Pons (tissue), 1 donor: ENCODE data around the gene RUFY3.
A peak's percentile ranks its signal among the peaks of the same experiment; 100 is the strongest.
"Not testable (repeated sequence)": the region's sequence is repeated elsewhere in the genome, so short reads cannot be mapped to it uniquely, and the experiment has no call there.

ENCODE experiments used
- DNase-seq: peaks from one replicate; pipeline ENCODE4 v3.0.0-alpha.2; 2016; ENCODE audit warnings: low spot score

Gene RUFY3

GRCh38 chr4:70787496-70787895 is 65.7 kb downstream of the RUFY3 start:
- DNase-seq: no peak

DNA sequence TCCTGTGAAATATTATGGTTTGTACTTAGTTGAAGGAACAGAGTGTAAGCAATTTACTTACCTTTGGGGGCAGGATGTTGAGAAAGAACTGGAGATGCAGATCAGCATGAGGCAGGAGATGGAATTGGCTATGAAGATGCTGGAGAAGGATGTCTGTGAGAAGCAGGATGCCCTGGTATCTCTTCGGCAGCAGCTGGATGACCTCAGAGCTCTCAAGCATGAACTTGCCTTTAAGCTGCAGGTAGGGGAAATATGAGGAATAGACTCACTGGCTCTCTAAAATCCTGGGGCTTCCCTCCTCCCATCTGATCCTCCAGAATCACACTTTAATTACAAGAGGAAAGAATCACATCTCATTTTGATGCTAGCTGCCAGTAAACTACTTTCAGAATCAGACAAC is 67.0 kb downstream of the RUFY3 start:
- no peak for DNase-seq

DNA sequence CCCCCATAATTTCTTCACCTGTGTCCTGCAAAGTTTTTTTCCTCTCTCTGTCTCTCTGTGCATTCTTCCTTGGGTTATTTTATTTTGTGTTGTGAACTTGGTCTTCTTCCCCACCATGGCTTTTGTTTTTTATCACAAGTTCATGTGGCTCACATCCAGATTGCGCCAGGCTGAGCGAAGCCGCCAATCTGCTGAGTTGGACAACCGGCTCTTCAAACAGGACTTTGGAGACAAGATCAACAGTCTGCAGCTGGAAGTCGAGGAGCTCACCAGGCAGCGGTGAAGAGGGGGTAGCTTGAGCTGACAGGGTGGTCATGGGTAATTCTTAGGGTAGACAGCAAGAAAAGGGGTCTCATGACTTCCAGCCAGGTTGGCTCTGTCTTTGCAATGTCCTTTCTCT is 71.9 kb downstream of the RUFY3 start:
- DNase-seq: no peak

GRCh38 chr4:70801265-70801809 is 79.6 kb downstream of the RUFY3 start:
- no peak for DNase-seq

GRCh38 chr4:70802928-70803580 is 81.3 kb downstream of the RUFY3 start:
- DNase-seq: no peak

GRCh38 chr4:70808151-70808550 is 86.4 kb downstream of the RUFY3 start:
- no peak for DNase-seq

- DNase-seq: no peak
Observed at GRCh38 chr4:70815370-70815769, 93.6 kb downstream of the RUFY3 start.

DNA sequence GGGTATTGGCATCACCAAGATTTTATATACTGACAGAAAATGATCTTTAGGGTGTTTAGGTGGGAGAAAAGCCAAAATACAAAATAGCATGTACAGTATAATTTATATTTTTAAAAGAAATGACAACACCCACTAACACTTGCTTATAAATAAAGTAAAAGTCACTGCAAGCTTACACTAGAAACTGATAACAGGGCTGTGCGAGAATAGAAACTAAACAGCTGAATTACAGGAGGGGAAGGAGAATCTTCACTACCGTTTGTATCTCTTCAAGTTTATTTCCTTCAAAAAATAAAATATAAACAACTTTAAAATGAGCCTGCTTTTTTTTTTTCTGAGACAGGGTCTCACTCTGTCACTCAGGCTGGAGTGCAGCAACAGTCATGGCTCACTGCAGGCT is 95.1 kb downstream of the RUFY3 start:
- no peak for DNase-seq

GRCh38 chr4:70818173-70818855 is 96.5 kb downstream of the RUFY3 start:
- no peak for DNase-seq

GRCh38 chr4:70818921-70819320 is 97.2 kb downstream of the RUFY3 start:
- DNase-seq: no peak

DNA sequence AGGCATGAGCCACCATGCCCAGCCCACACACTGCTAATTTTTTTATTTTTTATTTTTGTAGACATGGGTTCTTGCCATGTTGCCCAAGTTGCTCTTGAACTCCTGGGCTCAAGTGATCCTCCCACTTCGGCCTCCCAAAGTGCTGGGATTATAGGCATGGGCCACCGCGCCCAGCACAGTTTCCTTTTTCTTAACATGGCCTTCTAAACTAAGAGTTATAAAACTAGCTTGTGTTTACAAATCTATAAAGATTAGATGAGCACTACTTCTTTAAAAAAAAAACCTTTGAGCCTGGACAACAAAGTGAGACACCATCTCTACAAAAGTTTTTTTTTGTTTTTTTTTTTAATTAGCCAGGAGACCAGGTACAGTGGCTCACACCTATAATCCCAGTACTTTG is 107.3 kb downstream of the RUFY3 start:
- no peak for DNase-seq

- no peak for DNase-seq
Observed at GRCh38 chr4:70829492-70829891, 107.7 kb downstream of the RUFY3 start.

DNA sequence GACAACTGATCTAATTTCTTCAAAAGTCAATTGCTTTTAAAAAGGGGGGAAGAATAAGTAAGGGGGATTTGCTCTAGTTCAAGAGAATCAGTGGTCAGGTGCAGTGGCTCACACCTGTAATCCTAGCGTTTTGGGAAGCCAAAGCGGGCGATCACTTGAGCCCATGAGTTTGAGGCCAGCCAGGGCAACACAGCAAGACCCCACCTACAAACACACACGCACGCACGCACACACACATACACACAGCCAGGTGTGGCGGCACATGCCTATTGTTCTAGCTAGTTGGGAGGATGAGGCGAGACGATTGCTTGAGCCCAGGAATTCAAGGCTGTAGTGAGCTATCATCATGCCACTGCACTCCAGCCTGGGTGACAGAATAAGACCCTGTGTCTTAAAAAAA is 108.3 kb downstream of the RUFY3 start:
- DNase-seq: no peak

- DNase-seq: no peak
Observed at GRCh38 chr4:70831293-70831692, 109.5 kb downstream of the RUFY3 start.

GRCh38 chr4:70833675-70834074 is 111.9 kb downstream of the RUFY3 start:
- no peak for DNase-seq

DNA sequence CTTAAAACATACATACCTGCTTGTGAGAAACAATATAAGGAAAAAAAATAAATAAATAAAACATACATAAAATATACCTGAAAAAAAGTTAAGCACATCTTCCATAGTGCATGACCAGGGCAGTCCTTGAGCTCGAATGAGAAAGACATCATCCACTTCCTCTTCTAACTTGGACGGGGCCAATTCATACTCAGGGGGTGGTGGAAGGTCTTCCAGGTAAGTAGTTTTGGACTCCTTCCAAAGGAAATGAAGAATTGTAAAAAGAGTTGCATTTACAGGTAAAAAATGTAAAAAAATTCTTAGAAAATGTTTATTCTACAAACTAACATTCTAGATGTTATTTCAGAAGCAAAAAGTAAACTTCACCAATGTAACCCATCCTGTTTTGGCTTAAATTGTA is 114.3 kb downstream of the RUFY3 start:
- no peak for DNase-seq

- DNase-seq: no peak
Observed at GRCh38 chr4:70838204-70838603, 116.4 kb downstream of the RUFY3 start.

- DNase-seq: peak; percentile 33
Observed at GRCh38 chr4:70838666-70839588, 117.2 kb downstream of the RUFY3 start.

- DNase-seq: peak; percentile 89
Observed at GRCh38 chr4:70839589-70840093, 117.9 kb downstream of the RUFY3 start, which contains the start of gene GRSF1. GRSF1 (minus strand) TSS chr4:70839890; CDS start chr4:70839827, 63 bp downstream.

DNA sequence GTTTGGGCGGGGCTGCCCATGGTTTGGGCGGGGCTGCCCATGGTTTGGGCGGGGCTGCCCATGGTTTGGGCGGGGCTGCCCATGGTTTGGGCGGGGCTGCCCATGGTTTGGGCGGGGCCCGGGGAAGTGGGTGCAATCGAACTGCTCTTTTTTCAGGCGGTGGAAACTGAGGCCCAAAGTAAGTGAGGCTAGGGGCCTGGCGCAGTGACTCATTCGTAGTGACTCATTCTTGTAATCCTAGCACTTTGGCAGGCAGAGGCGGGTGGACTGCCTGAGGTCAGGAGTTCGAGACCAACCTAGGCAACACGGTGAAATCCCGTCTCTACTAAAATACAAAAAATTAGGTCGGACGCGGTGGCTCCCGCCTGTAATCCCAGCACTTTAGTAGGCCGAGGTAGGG is 118.4 kb downstream of the RUFY3 start:
- DNase-seq: peak; percentile 47

- DNase-seq: not testable (repeated sequence)
Observed at GRCh38 chr4:70840631-70841030, 118.9 kb downstream of the RUFY3 start.

DNA sequence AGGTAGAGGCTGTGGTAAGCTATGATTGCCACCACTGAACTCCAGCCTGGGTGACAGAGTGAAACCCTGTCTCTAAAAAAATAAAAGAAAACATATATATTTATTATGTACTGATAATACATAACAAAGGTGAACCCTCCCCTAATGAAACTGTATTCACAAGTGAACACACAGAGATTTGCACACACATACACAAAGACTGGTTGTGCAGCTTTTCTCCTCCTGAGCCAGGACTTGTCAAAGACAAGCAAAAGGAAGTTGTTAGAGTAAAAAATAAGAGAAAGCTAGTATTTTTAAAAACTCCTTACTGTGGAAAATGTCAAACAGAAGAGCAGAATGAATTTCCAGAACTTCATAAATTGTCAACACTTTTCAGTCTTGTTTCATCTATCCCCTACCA is 119.4 kb downstream of the RUFY3 start:
- no peak for DNase-seq
